Measurements from ENCODE around the gene PACSIN1. TPM values are rescaled to one million over a fixed set of nuclear protein-coding genes. Genes with fewer than 3 reads are reported as not detected.
A peak's percentile ranks its signal among the peaks of the same experiment; 100 is the strongest.

PACSIN1 gene
- total RNA-seq, 3 donors from 2014 or later = 0.29 to 0.33 TPM; not detected in 1

DNA sequence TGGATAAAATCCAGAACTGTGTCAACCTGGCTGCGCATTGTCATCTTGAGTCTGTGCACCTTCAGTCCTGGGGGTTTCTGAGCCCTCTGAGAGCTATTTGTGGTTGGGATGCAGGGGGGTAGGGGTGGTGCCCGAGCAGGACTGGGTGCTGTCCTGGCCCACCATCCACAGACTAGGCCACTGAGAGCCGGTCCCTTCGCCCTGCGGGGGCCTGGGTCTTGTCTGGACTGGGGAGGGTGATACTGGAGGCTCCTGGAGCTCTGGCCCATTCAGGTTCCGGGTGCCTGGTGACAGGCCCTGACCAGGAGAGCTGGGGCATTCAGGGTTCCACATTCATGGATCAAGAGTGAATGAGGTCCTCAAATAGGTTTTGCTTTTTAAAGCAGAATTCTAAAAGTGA is 69.3 kb downstream of the PACSIN1 start:
- Histone ChIP-seq H3K27ac (peak overlapping the region; percentile 58 to 83), H3K4me1 (peaks cover 0 to 16% of the 10 kb centered on the region in 2 donors), H3K27me3 (no peaks in the 10 kb centered on the region), H3K9me3 (no peaks in the 10 kb centered on the region), H3K4me3 (no peak overlapping the region), H3K36me3 (no peaks in the 10 kb centered on the region)
- DNase-seq (ENCODE audit: low spot score in 2 of 2) = no peak
- intact Hi-C loops (cut with DNase I; ENCODE audit: low total_unique reads) = no loop called here
- TF ChIP-seq CTCF (IDR thresholded peaks at IDR 0.05) (no peak), POLR2A (IDR thresholded peaks at IDR 0.05) (no peak), POLR2AphosphoS5 (IDR thresholded peaks at IDR 0.05) (no peak)

- no peaks in the 10 kb centered on the region for H3K9me3 ChIP-seq
- intact Hi-C loops (cut with DNase I; ENCODE audit: low total_unique reads) = no loop called here
- H3K36me3 ChIP-seq = no peaks in the 10 kb centered on the region
- no peaks in the 10 kb centered on the region for H3K27me3 ChIP-seq
- H3K27ac ChIP-seq = peak overlapping the region; percentile 58 to 83
- H3K4me1 ChIP-seq = peaks cover 0 to 16% of the 10 kb centered on the region in 2 donors
- no peak overlapping the region for H3K4me3 ChIP-seq
- DNase-seq (ENCODE audit: low spot score in 2 of 2) = no peak
- TF ChIP-seq CTCF (IDR thresholded peaks at IDR 0.05) = no peak
- TF ChIP-seq POLR2AphosphoS5 (IDR thresholded peaks at IDR 0.05) = no peak
- TF ChIP-seq POLR2A (IDR thresholded peaks at IDR 0.05) = no peak
Measured at GRCh38 chr6:34535646-34536045, 69.8 kb downstream of the PACSIN1 start.

DNA sequence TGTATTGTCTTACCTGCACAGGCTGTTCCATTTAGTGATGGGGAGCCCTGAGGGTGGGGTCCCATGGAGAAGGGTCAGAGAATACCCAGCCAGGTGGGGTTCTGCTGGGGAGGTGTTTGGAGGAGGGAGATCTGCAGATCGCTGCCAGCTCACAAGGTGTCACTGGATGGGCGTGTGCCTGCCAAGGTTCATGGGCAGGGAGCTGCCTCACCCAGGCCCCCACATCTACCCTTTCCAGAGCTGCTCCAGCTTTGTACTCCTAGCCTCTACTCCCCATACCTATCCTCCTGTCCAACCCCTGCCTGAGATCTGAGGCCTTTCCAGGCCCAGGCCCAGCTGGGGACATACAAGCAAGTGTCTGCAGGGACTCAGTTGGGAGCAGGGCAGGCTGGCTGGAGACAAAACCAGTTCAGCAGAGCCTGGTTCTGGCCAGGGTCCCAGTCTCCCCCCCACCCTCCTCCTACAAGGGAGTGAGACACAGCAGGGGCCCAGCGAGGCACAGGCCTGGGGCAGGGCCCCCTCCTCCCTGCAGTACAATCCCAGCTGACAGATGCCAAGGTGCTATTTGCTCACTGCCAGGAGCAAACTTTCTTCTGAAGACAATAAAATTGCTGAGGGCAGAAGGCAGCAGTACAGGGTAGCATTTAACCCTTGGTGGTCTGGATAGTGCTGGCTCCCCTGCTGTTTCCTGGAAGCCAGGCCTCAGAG is 70.5 kb downstream of the PACSIN1 start:
- Histone ChIP-seq H3K27ac (peak overlapping the region; percentile 58 to 83), H3K36me3 (no peaks in the 10 kb centered on the region), H3K9me3 (no peaks in the 10 kb centered on the region), H3K4me1 (peaks cover 0 to 16% of the 10 kb centered on the region in 2 donors), H3K4me3 (no peak overlapping the region), H3K27me3 (no peaks in the 10 kb centered on the region)
- no peak for TF ChIP-seq POLR2A (IDR thresholded peaks at IDR 0.05)
- no peak for TF ChIP-seq POLR2AphosphoS5 (IDR thresholded peaks at IDR 0.05)
- no peak for TF ChIP-seq CTCF (IDR thresholded peaks at IDR 0.05)
- DNase-seq (ENCODE audit: low spot score in 2 of 2) = peak; percentile 72 to 91
- intact Hi-C loops (cut with DNase I; ENCODE audit: low total_unique reads) = no loop called here

GRCh38 chr6:34536959-34537848 is 71.3 kb downstream of the PACSIN1 start:
- intact Hi-C loops (cut with DNase I; ENCODE audit: low total_unique reads) = no loop called here
- TF ChIP-seq CTCF (IDR thresholded peaks at IDR 0.05) (no peak), POLR2AphosphoS5 (IDR thresholded peaks at IDR 0.05) (no peak), POLR2A (IDR thresholded peaks at IDR 0.05) (no peak)

More at GRCh38 chr6:34536959-34537848, 71.3 kb downstream of the PACSIN1 start:
- no peak for DNase-seq (ENCODE audit: low spot score in 2 of 2)
- Histone ChIP-seq H3K27me3 (no peaks in the 10 kb centered on the region), H3K9me3 (no peaks in the 10 kb centered on the region), H3K4me3 (no peak overlapping the region), H3K27ac (peak overlapping the region in 1 of 2 donors; percentile 7), H3K4me1 (peaks cover 0 to 16% of the 10 kb centered on the region in 2 donors), H3K36me3 (no peaks in the 10 kb centered on the region)

Data from breast epithelium (tissue), 4 donors.